ENCODE measurements around the gene SF3A1. TPM values are rescaled to one million over a fixed set of nuclear protein-coding genes. Genes with fewer than 3 reads are reported as not detected.

SF3A1 gene
- total RNA-seq, 2 experiments from 2014 or later: 225 to 226 TPM

DNA sequence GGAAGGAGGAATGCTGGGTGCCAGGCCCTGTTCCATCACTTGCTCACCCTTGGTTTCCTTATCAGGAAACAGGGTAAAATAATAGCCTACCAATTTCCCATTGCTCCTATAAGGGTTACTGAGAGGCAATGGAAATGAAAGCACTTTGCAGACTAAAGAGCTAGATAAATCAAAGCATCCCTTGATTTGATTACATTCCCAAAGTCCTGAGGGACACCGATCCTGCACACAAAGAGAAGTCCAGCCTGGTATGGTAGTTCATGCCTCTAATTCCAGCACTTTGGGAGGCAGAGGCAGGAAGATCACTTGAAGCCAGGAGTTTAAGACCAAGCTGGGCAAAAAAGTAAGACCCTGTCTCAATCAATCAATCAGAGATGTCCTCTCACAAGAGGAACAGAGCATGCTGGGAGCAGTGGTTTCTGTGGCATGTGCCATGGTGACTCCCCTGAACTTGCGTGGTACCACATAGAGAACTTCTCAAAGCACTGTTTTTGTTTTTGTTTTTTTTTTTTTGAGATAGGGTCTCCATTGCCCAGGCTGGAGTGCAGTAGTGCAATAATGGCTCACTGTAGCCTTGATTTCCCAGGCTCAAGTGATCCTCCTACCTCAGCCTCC is 40.6 kb downstream of the SF3A1 start:
- no peak overlapping the region for H3K4me3 Mint-ChIP-seq
- peaks cover 67% of the 10 kb centered on the region for H3K36me3 Mint-ChIP-seq (ENCODE audit: low read depth)
- ChIA-PET CTCF (interaction anchor here (1.4 to 2.6 kb wide), 2 partner anchors 11 to 28 kb away, joined by 5 to 11 read pairs; partner anchors contain the start of gene TBC1D10A), POLR2A (interaction anchor here (5.1 to 15.7 kb wide), 2 partner anchors 9 to 10 kb away, joined by 34 to 229 read pairs; partner anchors contain the start of gene TBC1D10A)
- peak overlapping the region; percentile 52 for H3K27ac Mint-ChIP-seq
- no peaks in the 10 kb centered on the region for H3K9me3 Mint-ChIP-seq
- no peak for DNase-seq
- H3K27me3 Mint-ChIP-seq: no peaks in the 10 kb centered on the region
- H3K4me1 Mint-ChIP-seq: peaks cover 88% of the 10 kb centered on the region

DNA sequence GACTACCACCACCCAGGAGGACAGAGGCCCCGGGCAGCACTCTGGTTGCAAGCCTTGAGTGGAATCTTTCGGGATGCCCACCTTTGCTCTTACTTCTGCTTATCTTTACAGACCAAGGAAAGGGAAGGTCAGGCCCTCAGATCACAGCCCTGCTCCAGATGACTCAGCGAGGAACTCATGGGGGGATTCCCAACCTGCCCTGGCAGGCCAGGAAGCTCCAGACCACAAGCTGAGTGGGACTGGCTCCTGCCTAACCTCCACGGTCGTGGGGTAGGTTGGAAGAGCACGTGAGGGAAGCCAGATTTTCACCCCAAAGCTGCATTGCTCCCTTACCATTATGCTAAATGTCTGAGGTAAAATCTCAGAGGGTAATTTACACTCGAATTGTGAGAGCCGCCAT is 41.8 kb downstream of the SF3A1 start:
- peaks cover 66% of the 10 kb centered on the region for H3K36me3 Mint-ChIP-seq (ENCODE audit: low read depth)

DNA sequence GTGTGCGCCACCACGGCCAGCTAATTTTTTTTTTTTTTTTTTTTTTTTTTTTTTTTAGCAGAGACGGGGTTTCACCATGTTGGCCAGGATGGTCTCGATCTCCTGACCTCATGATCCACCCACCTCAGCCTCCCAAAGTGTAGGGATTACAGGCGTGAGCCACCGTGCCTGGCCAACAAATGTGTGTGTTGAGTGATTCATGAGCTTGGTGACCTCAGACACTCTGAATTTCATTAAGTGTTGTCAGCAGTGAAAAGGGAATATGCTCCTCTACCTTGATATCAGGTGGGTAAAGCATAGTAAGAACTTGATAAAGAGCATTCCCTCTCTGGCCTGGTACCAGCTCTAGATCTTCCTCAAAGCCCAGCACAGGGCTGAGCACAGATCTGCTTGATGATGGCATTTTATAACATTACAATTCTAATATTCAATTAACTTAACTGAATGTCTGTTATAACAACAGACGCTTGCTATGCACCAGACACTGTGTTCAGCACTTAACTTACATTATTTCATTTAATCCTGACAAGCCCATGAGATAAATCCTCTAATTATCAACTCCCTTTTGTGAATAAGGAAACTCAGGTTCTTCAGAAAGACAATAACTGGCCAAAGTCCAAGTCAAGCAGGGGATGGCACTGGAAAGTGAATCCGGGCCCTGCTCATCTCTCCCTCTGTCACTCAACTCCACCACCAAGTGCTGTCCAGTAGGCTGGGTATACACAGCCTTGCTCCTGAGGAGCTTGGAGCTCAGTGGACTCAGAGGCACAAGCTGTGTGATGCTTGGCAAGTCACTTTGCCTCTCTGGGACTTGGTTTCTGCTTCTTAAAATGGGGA is 42.9 kb downstream of the SF3A1 start:
- ChIA-PET POLR2A (interaction anchor here (0.8 to 15.7 kb wide), 5 partner anchors 7 to 110 kb away, joined by 3 to 229 read pairs (median 5); partner anchors contain the start of gene TBC1D10A), CTCF (interaction anchor here (0.7 to 2.6 kb wide), 5 partner anchors 11 to 187 kb away, joined by 3 to 11 read pairs (median 5); no protein-coding TSS in a partner anchor)
- Mint-ChIP-seq H3K36me3 (ENCODE audit: low read depth) (peaks cover 55% of the 10 kb centered on the region), H3K9me3 (no peaks in the 10 kb centered on the region), H3K27me3 (no peaks in the 10 kb centered on the region), H3K4me3 (no peak overlapping the region), H3K27ac (peak overlapping the region; percentile 1), H3K4me1 (peaks cover 93% of the 10 kb centered on the region)
- no peak for DNase-seq

More for the DNA sequence above, 41.8 kb downstream of the SF3A1 start:
- Mint-ChIP-seq H3K4me1 (peaks cover 93% of the 10 kb centered on the region), H3K9me3 (no peaks in the 10 kb centered on the region), H3K4me3 (no peak overlapping the region), H3K27me3 (no peaks in the 10 kb centered on the region), H3K27ac (peak overlapping the region; percentile 50)
- POLR2A ChIA-PET: interaction anchor here (1.3 to 15.7 kb wide), 4 partner anchors 8 to 42 kb away, joined by 3 to 229 read pairs (median 18); partner anchors contain the start of genes CASTOR1, CCDC157, SF3A1 and TBC1D10A
- peak; percentile 38 for DNase-seq
- CTCF ChIA-PET: interaction anchor here (1.3 to 2.6 kb wide), 4 partner anchors 9 to 27 kb away, joined by 3 to 11 read pairs (median 4); partner anchors contain the start of gene TBC1D10A

DNA sequence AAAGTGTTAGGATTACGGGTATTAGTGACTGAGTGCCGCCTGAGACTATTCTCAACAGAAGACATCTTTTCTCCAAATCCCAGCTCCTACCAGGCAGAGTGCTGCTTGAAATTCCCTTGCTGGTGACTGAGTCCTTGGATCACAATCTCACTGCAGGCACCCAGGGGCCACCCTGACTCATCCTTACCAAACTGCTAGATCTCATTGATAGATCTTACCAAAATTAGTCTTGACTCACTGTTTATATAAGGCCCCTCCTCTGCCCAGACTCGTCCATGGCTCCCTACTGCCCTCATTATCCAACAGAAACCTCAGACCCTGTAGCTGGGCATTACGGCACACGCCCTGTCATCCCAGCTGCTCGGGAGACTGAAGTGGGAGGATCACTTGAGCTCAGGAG is 44.6 kb downstream of the SF3A1 start:
- H3K4me3 Mint-ChIP-seq: no peak overlapping the region

DNA sequence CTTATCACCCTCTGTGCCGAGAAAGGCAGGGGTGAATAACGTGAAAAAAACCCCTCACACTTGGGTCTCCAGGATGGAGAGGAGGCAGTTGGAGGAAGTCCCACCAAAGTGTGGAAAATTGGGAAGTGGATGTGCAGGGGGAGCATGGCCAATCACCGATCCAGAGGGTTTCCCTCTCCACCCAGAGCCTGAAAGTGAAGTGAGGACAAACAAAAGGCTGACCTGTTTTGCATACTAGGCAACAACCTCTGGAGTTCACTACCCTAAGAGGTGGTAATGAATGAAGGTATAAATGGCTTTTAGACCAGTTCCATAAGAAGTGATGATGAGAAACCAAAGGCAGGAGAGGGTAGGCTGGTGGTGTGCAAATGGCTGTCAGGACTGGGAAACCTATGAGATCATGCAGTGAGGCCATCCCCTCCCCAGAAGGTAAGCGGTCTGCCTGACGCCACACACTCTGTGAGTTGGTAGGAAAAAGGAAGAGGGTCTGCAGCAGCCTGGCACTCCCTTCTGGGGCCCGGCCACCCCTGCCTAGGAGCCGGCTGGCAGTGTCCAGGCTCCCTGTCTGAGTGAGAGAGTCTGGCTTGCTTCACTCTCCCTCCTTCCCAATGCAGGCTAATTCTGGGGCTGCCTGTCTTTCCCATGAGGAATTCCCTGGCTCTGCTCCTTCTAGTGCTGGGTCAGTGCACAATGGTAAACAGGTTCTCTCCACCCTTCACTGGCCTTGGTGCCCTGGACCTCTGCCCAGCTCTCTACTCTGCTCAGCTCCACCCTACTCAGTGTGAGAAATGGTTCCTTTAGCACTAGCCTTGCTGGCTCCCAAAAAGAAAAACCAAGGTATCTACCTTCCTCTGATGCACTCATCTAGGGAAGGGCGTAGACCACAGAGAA is 45.6 kb downstream of the SF3A1 start:
- CTCF ChIA-PET: interaction anchor here (0.9 to 1.2 kb wide), 2 partner anchors 14 to 16 kb away, joined by 3 to 5 read pairs; partner anchors contain the start of gene TBC1D10A
- Mint-ChIP-seq H3K4me1 (peaks cover 95% of the 10 kb centered on the region), H3K27me3 (no peaks in the 10 kb centered on the region), H3K27ac (peak overlapping the region; percentile 40), H3K36me3 (ENCODE audit: low read depth) (peaks cover 53% of the 10 kb centered on the region), H3K9me3 (no peaks in the 10 kb centered on the region), H3K4me3 (no peak overlapping the region)
- DNase-seq: no peak
- POLR2A ChIA-PET: interaction anchor here (1.7 to 15.7 kb wide), 2 partner anchors 14 to 21 kb away, joined by 5 to 229 read pairs; partner anchors contain the start of genes CASTOR1 and TBC1D10A

More for the DNA sequence above, 44.6 kb downstream of the SF3A1 start:
- Mint-ChIP-seq H3K36me3 (ENCODE audit: low read depth) (peaks cover 55% of the 10 kb centered on the region), H3K9me3 (no peaks in the 10 kb centered on the region), H3K27me3 (no peaks in the 10 kb centered on the region), H3K4me1 (peaks cover 93% of the 10 kb centered on the region), H3K27ac (peak overlapping the region; percentile 76)
- no peak for DNase-seq
- ChIA-PET CTCF (interaction anchor here (1.2 to 1.7 kb wide), 2 partner anchors 15 to 24 kb away, joined by 3 to 8 read pairs; partner anchors contain the start of gene TBC1D10A), POLR2A (interaction anchor here (0.9 to 15.7 kb wide), 3 partner anchors 9 to 112 kb away, joined by 3 to 229 read pairs (median 5); partner anchors contain the start of gene TBC1D10A)

DNA sequence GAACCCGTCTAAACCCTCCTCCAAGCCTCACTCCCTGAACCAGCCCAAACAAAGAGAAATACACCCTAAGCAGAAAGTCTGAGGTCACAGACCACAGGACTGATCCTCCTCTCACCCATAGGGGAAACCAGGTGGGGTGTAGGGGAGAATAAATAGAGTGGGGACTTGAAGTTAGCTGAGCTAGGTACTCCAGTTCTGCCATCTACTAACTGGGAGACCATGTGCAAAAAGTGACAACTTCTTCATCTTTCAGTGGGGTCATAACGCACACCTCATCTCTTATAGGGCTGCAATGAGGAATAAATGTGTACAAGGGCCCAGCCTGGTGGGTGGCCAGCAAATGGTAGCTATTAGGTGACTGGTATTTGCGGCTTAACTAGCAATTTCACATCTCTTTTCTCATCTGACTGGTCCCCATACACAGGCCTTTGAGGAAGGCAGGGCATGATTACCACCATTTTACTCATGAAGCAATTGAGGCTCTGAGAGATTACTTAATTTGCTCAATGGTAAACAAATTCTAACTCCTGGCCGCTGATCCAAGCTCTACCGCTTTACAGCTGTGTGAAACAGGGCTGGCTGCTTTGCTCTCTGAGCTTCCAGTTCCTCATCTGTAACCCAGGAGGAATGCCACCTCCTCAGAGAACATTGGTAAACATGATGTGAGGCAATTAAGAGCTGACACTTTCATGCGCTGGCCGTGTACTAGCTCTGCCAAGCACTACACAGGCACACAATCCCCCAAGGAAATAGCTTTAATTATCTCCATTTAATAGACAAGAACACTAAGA is 46.5 kb downstream of the SF3A1 start:
- Mint-ChIP-seq H3K9me3 (no peaks in the 10 kb centered on the region), H3K27ac (peak overlapping the region; percentile 78), H3K27me3 (no peaks in the 10 kb centered on the region), H3K36me3 (ENCODE audit: low read depth) (peaks cover 44% of the 10 kb centered on the region), H3K4me3 (no peak overlapping the region), H3K4me1 (peaks cover 95% of the 10 kb centered on the region)
- POLR2A ChIA-PET: interaction anchor here (1.1 to 15.7 kb wide), 4 partner anchors 8 to 21 kb away, joined by 3 to 229 read pairs (median 4); partner anchors contain the start of genes CASTOR1 and TBC1D10A
- CTCF ChIA-PET: interaction anchor here (0.6 to 1.3 kb wide), 4 partner anchors 15 to 77 kb away, joined by 4 to 9 read pairs (median 5); partner anchors contain the start of gene RNF215
- peak; percentile 37 for DNase-seq

DNA sequence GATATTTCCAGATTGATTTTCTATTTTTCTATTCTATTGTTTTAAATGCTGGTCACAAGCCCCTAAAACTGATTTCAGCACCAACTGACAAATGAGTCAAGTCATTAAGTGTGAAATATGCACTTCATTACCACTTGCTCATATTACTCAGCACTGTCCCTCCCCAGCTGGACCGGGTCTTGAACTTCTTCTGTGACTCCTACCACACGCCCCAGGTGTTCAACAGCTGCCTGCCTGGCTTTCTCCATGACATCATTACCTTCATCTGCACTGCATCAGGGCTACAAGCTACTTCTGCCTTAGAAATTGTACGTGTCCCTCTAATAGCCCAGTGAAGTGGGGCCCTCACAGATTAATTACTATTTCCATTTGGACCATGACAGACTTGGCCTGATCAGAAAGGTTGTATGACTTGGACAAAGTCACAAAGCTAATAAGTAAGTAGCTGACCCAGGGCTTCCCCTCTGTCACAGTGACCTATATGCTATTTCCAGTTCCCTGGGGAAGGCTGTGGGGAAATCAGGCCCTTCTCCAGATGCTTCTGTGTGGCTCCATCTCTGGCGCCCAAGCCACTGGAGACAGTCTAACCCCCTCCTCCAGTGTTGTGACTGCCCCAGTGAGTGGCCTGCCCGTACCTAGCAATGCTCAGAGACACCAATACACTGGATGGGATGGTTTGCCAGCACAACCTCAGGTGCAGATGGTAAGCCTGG is 48.0 kb downstream of the SF3A1 start:
- Mint-ChIP-seq H3K9me3 (no peaks in the 10 kb centered on the region), H3K27ac (peak overlapping the region; percentile 96), H3K27me3 (no peaks in the 10 kb centered on the region), H3K4me3 (no peak overlapping the region), H3K36me3 (ENCODE audit: low read depth) (peaks cover 44% of the 10 kb centered on the region), H3K4me1 (peaks cover 95% of the 10 kb centered on the region)
- CTCF ChIA-PET: interaction anchor here (0.9 to 9.3 kb wide), 3 partner anchors 14 to 19 kb away, joined by 3 to 89 read pairs (median 5); partner anchors contain the start of genes CASTOR1 and TBC1D10A
- POLR2A ChIA-PET: interaction anchor here (1.6 to 15.7 kb wide), 4 partner anchors 9 to 41 kb away, joined by 4 to 229 read pairs (median 46); partner anchors contain the start of genes CASTOR1 and TBC1D10A
- DNase-seq: peak; percentile 38

DNA sequence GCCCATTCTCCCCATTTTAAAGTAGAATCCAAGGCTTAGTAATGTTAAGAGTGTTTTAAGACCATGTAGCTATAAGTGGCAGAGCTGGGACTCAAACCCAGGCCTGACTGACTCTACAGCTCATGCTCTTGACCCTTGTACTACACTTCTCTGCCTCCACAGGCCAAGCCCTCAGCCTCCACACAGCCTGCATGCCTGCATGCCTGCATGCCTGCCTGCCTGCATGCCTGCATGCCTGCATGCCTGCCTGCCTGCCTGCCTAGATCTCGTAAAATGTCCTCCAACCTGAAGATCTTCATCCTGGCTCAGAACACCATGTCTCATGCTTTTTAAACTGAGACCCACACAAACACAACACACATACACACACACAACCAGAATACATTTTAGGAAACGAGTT is 48.6 kb downstream of the SF3A1 start:
- CTCF ChIA-PET: interaction anchor here (0.9 to 9.3 kb wide), 3 partner anchors 14 to 19 kb away, joined by 3 to 89 read pairs (median 5); partner anchors contain the start of genes CASTOR1 and TBC1D10A
- H3K27me3 Mint-ChIP-seq: no peaks in the 10 kb centered on the region
- H3K36me3 Mint-ChIP-seq (ENCODE audit: low read depth): peaks cover 49% of the 10 kb centered on the region
- peak overlapping the region; percentile 96 for H3K27ac Mint-ChIP-seq
- POLR2A ChIA-PET: interaction anchor here (1.1 to 15.7 kb wide), 7 partner anchors 8 to 89 kb away, joined by 3 to 229 read pairs (median 25); partner anchors contain the start of genes CASTOR1, CCDC157, SEC14L2 and SF3A1
- no peaks in the 10 kb centered on the region for H3K9me3 Mint-ChIP-seq
- peaks cover 97% of the 10 kb centered on the region for H3K4me1 Mint-ChIP-seq
- no peak for DNase-seq
- H3K4me3 Mint-ChIP-seq: no peak overlapping the region

DNA sequence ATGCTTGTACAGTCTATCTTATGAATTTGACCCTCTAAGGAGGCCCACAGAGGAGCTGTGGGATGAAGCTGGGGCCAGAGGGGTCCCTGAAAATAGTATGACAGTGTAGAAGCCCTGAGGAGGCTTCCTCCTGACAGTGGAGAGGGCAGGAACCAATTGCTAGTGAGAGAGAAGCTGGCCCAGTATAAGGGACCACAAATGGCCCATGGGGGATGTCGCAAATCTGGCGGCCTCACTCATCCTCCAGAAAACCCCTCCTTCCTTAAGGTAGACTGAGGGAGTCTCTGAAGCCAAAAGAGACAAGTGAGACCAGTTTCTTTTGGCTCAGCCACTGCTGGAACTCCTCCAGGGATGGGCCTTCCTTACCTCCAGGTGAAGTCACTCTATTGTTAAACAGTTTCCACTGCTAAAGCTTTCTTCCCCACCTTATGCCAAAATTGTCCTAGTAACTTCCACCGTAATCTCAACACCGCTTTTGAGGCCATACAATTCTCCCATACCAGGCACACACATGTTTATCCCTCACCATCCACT is 49.6 kb downstream of the SF3A1 start:
- DNase-seq: no peak
- Mint-ChIP-seq H3K27me3 (no peaks in the 10 kb centered on the region), H3K9me3 (no peaks in the 10 kb centered on the region), H3K4me1 (peaks cover 97% of the 10 kb centered on the region), H3K36me3 (ENCODE audit: low read depth) (peaks cover 49% of the 10 kb centered on the region), H3K4me3 (peak overlapping the region; percentile 78), H3K27ac (peak overlapping the region; percentile 96)
- ChIA-PET CTCF (interaction anchor here (0.6 to 9.3 kb wide), 5 partner anchors 18 to 117 kb away, joined by 3 to 89 read pairs (median 5); partner anchors contain the start of genes CASTOR1 and TBC1D10A), POLR2A (interaction anchor here (0.7 to 15.7 kb wide), 9 partner anchors 9 to 90 kb away, joined by 3 to 229 read pairs (median 5); partner anchors contain the start of genes CASTOR1, CCDC157, SEC14L2 and SF3A1)

DNA sequence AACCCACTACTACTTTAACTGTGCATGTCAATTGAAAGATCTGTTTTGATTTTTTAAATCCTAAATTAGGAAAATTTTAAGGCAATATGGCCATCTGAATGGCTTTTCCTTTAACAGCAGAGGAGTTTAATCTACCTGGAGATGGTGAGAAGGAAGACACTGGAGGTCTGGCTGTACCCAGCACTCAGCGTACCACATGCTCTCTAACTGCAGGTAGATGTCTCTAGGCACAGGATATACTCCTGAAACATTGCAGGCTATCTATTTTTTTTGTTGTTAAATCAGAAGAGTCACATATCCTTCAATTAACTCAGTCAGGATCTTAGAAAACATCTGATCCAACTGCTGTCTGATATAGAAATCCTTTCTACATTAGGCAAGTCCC is 50.1 kb downstream of the SF3A1 start:
- DNase-seq: no peak
- CTCF ChIA-PET: interaction anchor here (0.6 to 9.3 kb wide), 7 partner anchors 8 to 118 kb away, joined by 3 to 89 read pairs (median 4); partner anchors contain the start of genes CASTOR1, RNF215 and TBC1D10A
- Mint-ChIP-seq H3K4me3 (peak overlapping the region; percentile 78), H3K4me1 (peaks cover 97% of the 10 kb centered on the region), H3K36me3 (ENCODE audit: low read depth) (peaks cover 54% of the 10 kb centered on the region), H3K27ac (peak overlapping the region; percentile 96), H3K9me3 (no peaks in the 10 kb centered on the region), H3K27me3 (no peaks in the 10 kb centered on the region)
- POLR2A ChIA-PET: interaction anchor here (0.7 to 15.7 kb wide), 9 partner anchors 9 to 50 kb away, joined by 3 to 229 read pairs (median 5); partner anchors contain the start of genes CASTOR1, CCDC157, SF3A1 and TBC1D10A
